ENCODE data around the gene PTGR2. TPM values are rescaled to one million over a fixed set of nuclear protein-coding genes. Genes with fewer than 3 reads are reported as not detected.

Gene PTGR2
- total and polyA plus RNA-seq, 2 of the 8 experiments (the other 6 are each of a cell fraction or from before 2014, with no cell fraction given): 6.0 to 17.5 TPM

DNA sequence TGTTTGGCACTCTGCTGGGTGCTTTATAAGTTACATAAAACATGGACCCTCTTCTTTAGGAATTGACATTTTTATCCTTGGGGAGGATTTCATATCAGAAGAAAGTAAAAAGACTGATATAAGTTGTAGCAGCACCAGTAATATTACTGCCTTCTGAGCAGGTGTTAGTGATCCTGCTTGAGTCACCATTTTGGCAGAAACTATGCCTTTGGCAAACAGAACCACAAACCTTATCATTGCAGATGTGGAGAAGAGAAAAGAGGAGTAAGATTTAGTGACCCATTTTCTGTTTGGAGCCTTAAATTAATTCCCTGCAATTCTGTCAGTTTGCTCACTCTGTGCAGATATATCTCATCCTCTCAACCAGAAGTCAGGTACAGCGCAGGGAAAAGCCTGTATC lies 58.0 kb downstream of the PTGR2 start:
- ChIA-PET CTCF (ENCODE audit: partially characterized antibody) (no interaction called here), POLR2A (ENCODE audit: partially characterized antibody) (no interaction called here)
- H3K56ac ChIP-seq (replicated peaks; ENCODE audit: insufficient read length, low read depth, low read length): no peak overlapping the region
- no peak overlapping the region for H4K91ac ChIP-seq (replicated peaks; ENCODE audit: insufficient read length, low read length)
- no peak overlapping the region for H4K5ac ChIP-seq (ENCODE audit: insufficient read length, low read depth, low read length)
- no peaks in the 10 kb centered on the region for H3K27me3 ChIP-seq (replicated peaks in 1 of 4; ENCODE audit: control insufficient read depth in 3 of 4, extremely low read depth in 1 of 4, insufficient read depth in 3 of 4, low read length in 3 of 4)
- no peak overlapping the region for H2BK15ac ChIP-seq (ENCODE audit: low read length)
- no peak overlapping the region for H2AK5ac ChIP-seq (ENCODE audit: low read depth, low read length)
- H3K14ac ChIP-seq (ENCODE audit: insufficient read length): no peak overlapping the region
- no peaks in the 10 kb centered on the region for H3K23me2 ChIP-seq (ENCODE audit: low read depth, low read length)
- H3K23ac ChIP-seq (ENCODE audit: insufficient read length): no peak overlapping the region
- no peak overlapping the region for H2BK20ac ChIP-seq (ENCODE audit: low read length)
- H3K27ac ChIP-seq (ENCODE audit: low read depth, low read length): no peak overlapping the region
- no peak overlapping the region for H4K8ac ChIP-seq (ENCODE audit: extremely low read depth, insufficient read depth, low read length)
- no peak overlapping the region for H2BK120ac ChIP-seq (replicated peaks; ENCODE audit: low read depth, low read length)
- H3K4me3 ChIP-seq (ENCODE audit: extremely low read depth in 1 of 4, insufficient read depth in 2 of 4, low read depth in 3 of 4, low read length in 4 of 4): no peak overlapping the region
- no peaks in the 10 kb centered on the region; a peak in 1 of 4 replicates for H3K9me3 ChIP-seq (ENCODE audit: insufficient read depth in 2 of 2, low read depth in 1 of 2, low read length in 1 of 2)
- H3K9ac ChIP-seq (replicated peaks in 1 of 4; ENCODE audit: extremely low read depth in 1 of 4, low read depth in 3 of 4, low read length in 3 of 4): no peak overlapping the region
- H2BK12ac ChIP-seq (ENCODE audit: low read depth, low read length): no peak overlapping the region
- DNase-seq (ENCODE audit: low read depth in 1 of 2, low spot score in 2 of 2) (no peak), FAIRE-seq (no peak)
- H3K4ac ChIP-seq (replicated peaks; ENCODE audit: insufficient read length, low read depth, low read length): no peak overlapping the region
- WGBS, 2 experiments (ENCODE audit: extremely low coverage in 1 of 2, insufficient coverage in 1 of 2, insufficient read length in 1 of 2, insufficient replicate concordance in 2 of 2, low coverage in 1 of 2, low lambda C conversion rate in 2 of 2, missing lambda C conversion rate in 1 of 2): 83% methylated on average over 1 of the region's 1 CpG; no CpG with 5 or more reads in 1 of the 2 experiments
- no peaks in the 10 kb centered on the region for H3K4me1 ChIP-seq (replicated peaks in 1 of 4; ENCODE audit: control insufficient read depth in 3 of 4, insufficient read depth in 4 of 4, low read length in 3 of 4)
- H3K36me3 ChIP-seq (ENCODE audit: control insufficient read depth in 2 of 4, insufficient read depth in 4 of 4, low read length in 3 of 4): peaks cover 3 to 56% (median 34%) of the 10 kb centered on the region in 4 experiments; a peak in 7 of 8 replicates
- no peak overlapping the region for H2BK5ac ChIP-seq (ENCODE audit: low read depth, low read length)
- no peaks in the 10 kb centered on the region for H4K20me1 ChIP-seq (replicated peaks in 1 of 2; ENCODE audit: control insufficient read depth in 1 of 2, insufficient read depth in 2 of 2, low read length in 2 of 2)
- H3K79me1 ChIP-seq (ENCODE audit: low read depth, low read length): no peaks in the 10 kb centered on the region
- no peak overlapping the region for H3K4me2 ChIP-seq (ENCODE audit: insufficient read depth in 1 of 2, low read depth in 2 of 2, low read length in 2 of 2)
- no peak overlapping the region for H2AFZ ChIP-seq (ENCODE audit: low read length)
- H3K79me2 ChIP-seq (ENCODE audit: control insufficient read depth in 1 of 2, insufficient read depth in 2 of 2, low read length in 2 of 2): no peaks in the 10 kb centered on the region
- H3K18ac ChIP-seq (ENCODE audit: extremely low read depth, low read length): no peak overlapping the region
- no peak for TF ChIP-seq EP300 (IDR thresholded peaks at IDR 0.05; ENCODE audit: borderline replicate concordance in 1 of 2, low read depth in 2 of 2, low read length in 2 of 2)
- TF ChIP-seq CBX5 (IDR thresholded peaks at IDR 0.05; ENCODE audit: low read depth, low read length): no peak
- TF ChIP-seq SRF (IDR thresholded peaks at IDR 0.05; ENCODE audit: low read depth, low read length): no peak
- no peak for TF ChIP-seq SUZ12 (IDR thresholded peaks at IDR 0.05; ENCODE audit: low read length)
- no peak for TF ChIP-seq USF2 (IDR thresholded peaks at IDR 0.05; ENCODE audit: low read length)
- no peak for TF ChIP-seq ATF3 (IDR thresholded peaks at IDR 0.05; ENCODE audit: insufficient read depth, low read depth, low read length)
- no peak for TF ChIP-seq RAD21 (IDR thresholded peaks at IDR 0.05 in 1 of 2, conservative IDR thresholded peaks at IDR 0.05 in 1 of 2; ENCODE audit: low read depth in 2 of 2, low read length in 2 of 2)
- TF ChIP-seq YY1 (IDR thresholded peaks at IDR 0.05; ENCODE audit: low read depth, low read length): no peak
- TF ChIP-seq KDM1A (IDR thresholded peaks at IDR 0.05; ENCODE audit: borderline replicate concordance, low read length): no peak
- TF ChIP-seq JUND (IDR thresholded peaks at IDR 0.05; ENCODE audit: low read length): no peak
- no peak for TF ChIP-seq TAF1 (IDR thresholded peaks at IDR 0.05; ENCODE audit: low read depth, low read length)
- no peak for TF ChIP-seq TAF7 (optimal IDR thresholded peaks at IDR 0.05; ENCODE audit: borderline replicate concordance, low read depth, low read length)
- TF ChIP-seq RFX5 (IDR thresholded peaks at IDR 0.05; ENCODE audit: borderline replicate concordance, low read depth, low read length): no peak
